Measurements from ENCODE around the gene SYNC. TPM values are rescaled to one million over a fixed set of nuclear protein-coding genes. Genes with fewer than 3 reads are reported as not detected.
"Not testable (repeated sequence)": the region's sequence is repeated elsewhere in the genome, so short reads cannot be mapped to it uniquely, and the experiment has no call there.

The SYNC gene
- total and polyA plus RNA-seq, 4 donors = 11.4 to 89.8 (median 37.2) TPM

- Histone ChIP-seq H3K9me3 (ENCODE audit: control insufficient read depth, low read length) (no peaks in the 10 kb centered on the region), H3K27ac (ENCODE audit: low read depth in 1 of 2, low read length in 2 of 2) (no peak overlapping the region), H3K4me1 (ENCODE audit: control insufficient read depth in 1 of 2, insufficient read depth in 2 of 2, low read length in 2 of 2) (peaks cover 0 to 2% of the 10 kb centered on the region in 2 donors), H3K36me3 (ENCODE audit: control insufficient read depth in 1 of 2, insufficient read depth in 2 of 2, low read length in 1 of 2) (peaks cover 0 to 2% of the 10 kb centered on the region in 2 donors), H3K4me3 (ENCODE audit: low read length in 2 of 2) (no peak overlapping the region), H3K27me3 (ENCODE audit: control insufficient read depth in 1 of 2, insufficient read depth in 2 of 2, low read length in 1 of 2) (no peaks in the 10 kb centered on the region)
- intact Hi-C loops (cut with DNase I) = no loop called here
- 96% methylated on average over 8 of the region's 8 CpGs for WGBS, 2 donors
- no peak for ATAC-seq (ENCODE audit: low FRiP score)
- DNase-seq = no peak
These were observed 66.9 kb downstream of the SYNC start for GRCh38 chr1:32635508-32636277.

GRCh38 chr1:32632829-32633228 is 69.7 kb downstream of the SYNC start:
- H3K9me3 ChIP-seq (ENCODE audit: control insufficient read depth, low read length) = no peaks in the 10 kb centered on the region
- no peak overlapping the region for H3K4me3 ChIP-seq (ENCODE audit: low read length in 2 of 2)
- H3K27ac ChIP-seq (ENCODE audit: low read depth in 1 of 2, low read length in 2 of 2) = no peak overlapping the region
- no peak for ATAC-seq (ENCODE audit: low FRiP score)
- no peaks in the 10 kb centered on the region for H3K27me3 ChIP-seq (ENCODE audit: control insufficient read depth in 1 of 2, insufficient read depth in 2 of 2, low read length in 1 of 2)
- no peaks in the 10 kb centered on the region for H3K4me1 ChIP-seq (ENCODE audit: control insufficient read depth in 1 of 2, insufficient read depth in 2 of 2, low read length in 2 of 2)
- intact Hi-C loops (cut with DNase I) = no loop called here
- WGBS, 2 donors = 49 to 68% methylated on average over 2 of the region's 2 CpGs
- peaks cover 0 to 2% of the 10 kb centered on the region in 2 donors for H3K36me3 ChIP-seq (ENCODE audit: control insufficient read depth in 1 of 2, insufficient read depth in 2 of 2, low read length in 1 of 2)
- no peak for DNase-seq

- DNase-seq; H3K9me3 ChIP-seq (ENCODE audit: control insufficient read depth, low read length); ATAC-seq (ENCODE audit: low FRiP score); intact Hi-C loops (cut with DNase I); H3K27ac ChIP-seq (ENCODE audit: low read depth in 1 of 2, low read length in 2 of 2); H3K36me3 ChIP-seq (ENCODE audit: control insufficient read depth in 1 of 2, insufficient read depth in 2 of 2, low read length in 1 of 2); H3K27me3 ChIP-seq (ENCODE audit: control insufficient read depth in 1 of 2, insufficient read depth in 2 of 2, low read length in 1 of 2); H3K4me3 ChIP-seq (ENCODE audit: low read length in 2 of 2); H3K4me1 ChIP-seq (ENCODE audit: control insufficient read depth in 1 of 2, insufficient read depth in 2 of 2, low read length in 2 of 2): not testable (repeated sequence)
- WGBS, 2 donors = 96 to 99% methylated on average over 4 of the region's 4 CpGs
These were observed 72.4 kb downstream of the SYNC start for GRCh38 chr1:32630173-32630572.

Other genes starting within 250 kb of the SYNC start
- gene ZBTB8B, start 237.7 kb downstream of the SYNC start, total RNA-seq = under 1 TPM in 1 of 2 donors, not detected in 1; 0.03 TPM
- gene ZBTB8B, start 237.7 kb downstream of the SYNC start, polyA plus RNA-seq = not detected
- gene ZBTB8A, start 163.3 kb downstream of the SYNC start, total RNA-seq = 10 to 100 TPM in 1 of 2 donors, 1 to 10 TPM in 1; 7.6 to 10.4 TPM
- 1 to 10 TPM; 1.9 to 3.0 TPM for gene ZBTB8A, start 163.3 kb downstream of the SYNC start, polyA plus RNA-seq
- 10 to 100 TPM; 36.3 to 37.8 TPM for gene ZBTB8OS, start 52.2 kb downstream of the SYNC start, total RNA-seq
- gene ZBTB8OS, start 52.2 kb downstream of the SYNC start, polyA plus RNA-seq = 10 to 100 TPM; 43.6 to 78.3 TPM
- gene RBBP4, start 51.6 kb downstream of the SYNC start, total RNA-seq = 100 to 1,000 TPM; 106 to 114 TPM
- 10 to 100 TPM; 31.4 to 41.3 TPM for gene RBBP4, start 51.6 kb downstream of the SYNC start, polyA plus RNA-seq
- 10 to 100 TPM; 55.2 to 76.1 TPM for gene YARS1, start 114.6 kb upstream of the SYNC start, total RNA-seq
- 10 to 100 TPM; 20.4 to 38.7 TPM for gene YARS1, start 114.6 kb upstream of the SYNC start, polyA plus RNA-seq
- gene S100PBP, start 114.9 kb upstream of the SYNC start, total RNA-seq = 10 to 100 TPM; 37.4 to 60.7 TPM
- gene S100PBP, start 114.9 kb upstream of the SYNC start, polyA plus RNA-seq = 10 to 100 TPM in 1 of 2 donors, 1 to 10 TPM in 1; 2.8 to 12.1 TPM
- 10 to 100 TPM in 1 of 2 donors, 1 to 10 TPM in 1; 5.6 to 17.6 TPM for gene FNDC5, start 168.1 kb upstream of the SYNC start, total RNA-seq
- gene FNDC5, start 168.1 kb upstream of the SYNC start, polyA plus RNA-seq = 10 to 100 TPM in 1 of 2 donors, 1 to 10 TPM in 1; 8.1 to 11.7 TPM
- gene HPCA, start 183.7 kb upstream of the SYNC start, total RNA-seq = under 1 TPM in 1 of 2 donors, not detected in 1; 0.51 TPM
- gene HPCA, start 183.7 kb upstream of the SYNC start, polyA plus RNA-seq = under 1 TPM in 1 of 2 donors, not detected in 1; 0.90 TPM
- 10 to 100 TPM; 21.1 to 23.8 TPM for gene TMEM54, start 198.6 kb upstream of the SYNC start, total RNA-seq
- 10 to 100 TPM; 25.3 to 77.5 TPM for gene TMEM54, start 198.6 kb upstream of the SYNC start, polyA plus RNA-seq

Data from aorta (tissue), 5 donors.